Muscle layer of duodenum (tissue), 2 donors: ENCODE data around the gene ZNRF3.

ENCODE experiments used
- H3K27ac ChIP-seq: one replicate; pipeline ENCODE4 v1.7.0; 2013; ENCODE audit warnings: mild to moderate bottlenecking, low read length
- H3K27me3 ChIP-seq: one replicate; pipeline ENCODE4 v1.7.0; 2013; ENCODE audit warnings: low read depth, mild to moderate bottlenecking, control low read depth, low read length
- H3K36me3 ChIP-seq, 2 donors: one replicate each; pipeline ENCODE4 v1.7.0; 2013; ENCODE audit warnings: low read length in 2 of 2, control low read depth in 1 of 2, mild to moderate bottlenecking in 1 of 2; ENCODE audit not compliant: insufficient read depth in 2 of 2, control insufficient read depth in 1 of 2
- H3K4me1 ChIP-seq, 2 donors: one replicate each; pipeline ENCODE4 v1.7.0; 2013; ENCODE audit warnings: low read length in 2 of 2, mild to moderate bottlenecking in 2 of 2, control low read depth in 1 of 2, moderate library complexity in 1 of 2; ENCODE audit not compliant: insufficient read depth in 2 of 2, control insufficient read depth in 1 of 2
- H3K4me3 ChIP-seq, 2 donors: one replicate each; pipeline ENCODE4 v1.7.0; 2013; ENCODE audit warnings: low read length in 2 of 2, low read depth in 1 of 2, mild to moderate bottlenecking in 1 of 2
- H3K9me3 ChIP-seq, 2 donors: one replicate each; pipeline ENCODE4 v1.7.0; 2013; ENCODE audit warnings: low read length in 2 of 2, control low read depth in 1 of 2, mild to moderate bottlenecking in 1 of 2; ENCODE audit not compliant: control insufficient read depth in 1 of 2
- donor health status: healthy.

ZNRF3 gene

GRCh38 chr22:28923826-28924732 lies 40.7 kb downstream of the ZNRF3 start:
- Histone ChIP-seq H3K4me1 (peaks cover 0 to 7% of the 10 kb centered on the region in 2 donors), H3K36me3 (no peaks in the 10 kb centered on the region), H3K9me3 (no peaks in the 10 kb centered on the region), H3K4me3 (no peak overlapping the region), H3K27me3 (no peaks in the 10 kb centered on the region), H3K27ac (no peak overlapping the region)

GRCh38 chr22:28925916-28926315 lies 42.5 kb downstream of the ZNRF3 start:
- Histone ChIP-seq H3K9me3 (no peaks in the 10 kb centered on the region), H3K4me1 (peaks cover 0 to 12% of the 10 kb centered on the region in 2 donors), H3K36me3 (no peaks in the 10 kb centered on the region), H3K27ac (no peak overlapping the region), H3K27me3 (no peaks in the 10 kb centered on the region), H3K4me3 (no peak overlapping the region)

GRCh38 chr22:28927630-28928029 lies 44.3 kb downstream of the ZNRF3 start:
- no peak overlapping the region for H3K4me3 ChIP-seq
- no peaks in the 10 kb centered on the region for H3K27me3 ChIP-seq
- no peak overlapping the region for H3K27ac ChIP-seq
- H3K36me3 ChIP-seq: no peaks in the 10 kb centered on the region
- H3K9me3 ChIP-seq: no peaks in the 10 kb centered on the region
- peaks cover 0 to 12% of the 10 kb centered on the region in 2 donors for H3K4me1 ChIP-seq

- H3K9me3 ChIP-seq: no peaks in the 10 kb centered on the region
- H3K27ac ChIP-seq: no peak overlapping the region
- no peaks in the 10 kb centered on the region for H3K36me3 ChIP-seq
- H3K27me3 ChIP-seq: no peaks in the 10 kb centered on the region
- H3K4me3 ChIP-seq: no peak overlapping the region
- H3K4me1 ChIP-seq: peaks cover 0 to 6% of the 10 kb centered on the region in 2 donors
Observed at GRCh38 chr22:28929197-28929596, 45.8 kb downstream of the ZNRF3 start.

- no peak overlapping the region for H3K27ac ChIP-seq
- peaks cover 0 to 6% of the 10 kb centered on the region in 2 donors for H3K4me1 ChIP-seq
- no peaks in the 10 kb centered on the region for H3K36me3 ChIP-seq
- no peak overlapping the region for H3K4me3 ChIP-seq
- no peaks in the 10 kb centered on the region for H3K9me3 ChIP-seq
- H3K27me3 ChIP-seq: no peaks in the 10 kb centered on the region
Observed at GRCh38 chr22:28930357-28931007, 47.1 kb downstream of the ZNRF3 start.

- Histone ChIP-seq H3K27me3 (no peaks in the 10 kb centered on the region), H3K36me3 (no peaks in the 10 kb centered on the region), H3K9me3 (no peaks in the 10 kb centered on the region), H3K27ac (no peak overlapping the region), H3K4me1 (peaks cover 0 to 6% of the 10 kb centered on the region in 2 donors), H3K4me3 (no peak overlapping the region)
Observed at GRCh38 chr22:28931844-28932567, 48.6 kb downstream of the ZNRF3 start.

- Histone ChIP-seq H3K4me3 (no peak overlapping the region), H3K36me3 (no peaks in the 10 kb centered on the region), H3K27ac (no peak overlapping the region), H3K27me3 (no peaks in the 10 kb centered on the region), H3K9me3 (no peaks in the 10 kb centered on the region), H3K4me1 (peaks cover 0 to 6% of the 10 kb centered on the region in 2 donors)
Observed at GRCh38 chr22:28933321-28933720, 49.9 kb downstream of the ZNRF3 start.

- H3K27ac ChIP-seq: no peak overlapping the region
- no peaks in the 10 kb centered on the region for H3K27me3 ChIP-seq
- no peaks in the 10 kb centered on the region for H3K36me3 ChIP-seq
- no peaks in the 10 kb centered on the region for H3K9me3 ChIP-seq
- no peak overlapping the region for H3K4me3 ChIP-seq
- H3K4me1 ChIP-seq: peaks cover 0 to 6% of the 10 kb centered on the region in 2 donors
Observed at GRCh38 chr22:28934026-28934425, 50.7 kb downstream of the ZNRF3 start.

- Histone ChIP-seq H3K36me3 (no peaks in the 10 kb centered on the region), H3K4me3 (no peak overlapping the region), H3K27ac (no peak overlapping the region), H3K9me3 (no peaks in the 10 kb centered on the region), H3K4me1 (peaks cover 0 to 6% of the 10 kb centered on the region in 2 donors), H3K27me3 (no peaks in the 10 kb centered on the region)
Observed at GRCh38 chr22:28935140-28935539, 51.8 kb downstream of the ZNRF3 start.

GRCh38 chr22:28935713-28936112 lies 52.3 kb downstream of the ZNRF3 start:
- H3K4me1 ChIP-seq: peaks cover 0 to 6% of the 10 kb centered on the region in 2 donors
- H3K27me3 ChIP-seq: no peaks in the 10 kb centered on the region
- no peak overlapping the region for H3K27ac ChIP-seq
- H3K4me3 ChIP-seq: no peak overlapping the region
- H3K36me3 ChIP-seq: no peaks in the 10 kb centered on the region
- no peaks in the 10 kb centered on the region for H3K9me3 ChIP-seq

GRCh38 chr22:28936200-28936599 lies 52.8 kb downstream of the ZNRF3 start:
- H3K27me3 ChIP-seq: no peaks in the 10 kb centered on the region
- H3K4me3 ChIP-seq: no peak overlapping the region
- H3K4me1 ChIP-seq: peaks cover 0 to 5% of the 10 kb centered on the region in 2 donors
- H3K36me3 ChIP-seq: no peaks in the 10 kb centered on the region
- no peaks in the 10 kb centered on the region for H3K9me3 ChIP-seq
- H3K27ac ChIP-seq: no peak overlapping the region
